Trophoblast cell (in vitro differentiated cells and primary cell): ENCODE results near the gene TTYH2.
"Not testable (repeated sequence)": the region's sequence is repeated elsewhere in the genome, so short reads cannot be mapped to it uniquely, and the experiment has no call there.

Experiments
- DNase-seq, 2 donors: peaks; one replicate each; pipeline ENCODE4 v3.0.0-alpha.2; 2016
- H2AFZ ChIP-seq: 2 replicates; pipeline ENCODE4 v1.6.1; 2013; ENCODE audit warnings: low read length, moderate library complexity, mild to moderate bottlenecking; ENCODE audit not compliant: insufficient read depth, poor library complexity
- H2AK5ac ChIP-seq: 2 replicates; pipeline ENCODE4 v1.6.1; 2013; ENCODE audit warnings: mild to moderate bottlenecking, low read length
- H2BK120ac ChIP-seq: 2 replicates; pipeline ENCODE4 v1.6.1; 2013; ENCODE audit warnings: low read length, mild to moderate bottlenecking, moderate library complexity; ENCODE audit not compliant: insufficient read depth, poor library complexity
- H2BK12ac ChIP-seq: 2 replicates; pipeline ENCODE4 v1.6.1; 2013; ENCODE audit warnings: mild to moderate bottlenecking, low read length, moderate library complexity
- H2BK5ac ChIP-seq: 2 replicates; pipeline ENCODE4 v1.6.1; 2013; ENCODE audit warnings: low read length, low read depth, moderate library complexity, mild to moderate bottlenecking; ENCODE audit not compliant: poor library complexity
- H3K14ac ChIP-seq: 2 replicates; pipeline ENCODE4 v1.6.1; 2013; ENCODE audit warnings: mild to moderate bottlenecking, low read length
- H3K18ac ChIP-seq: 2 replicates; pipeline ENCODE4 v1.6.1; 2013; ENCODE audit warnings: mild to moderate bottlenecking, low read length
- H3K23ac ChIP-seq: 2 replicates; pipeline ENCODE4 v1.6.1; 2013; ENCODE audit warnings: low read length
- H3K27ac ChIP-seq: 2 replicates; pipeline ENCODE4 v1.5.1; 2013; ENCODE audit warnings: low read depth, mild to moderate bottlenecking, inconsistent platforms, low read length, moderate library complexity
- H3K27me3 ChIP-seq: 2 replicates; pipeline ENCODE4 v1.6.1; 2013; ENCODE audit warnings: inconsistent platforms, mild to moderate bottlenecking, low read length, moderate library complexity; ENCODE audit not compliant: insufficient read depth
- H3K36me3 ChIP-seq, 2 experiments: 1 replicate in 1 of 2; 2 replicates in 1 of 2; pipeline ENCODE4 v1.6.1; 2013; ENCODE audit warnings: low read length in 2 of 2, mild to moderate bottlenecking in 2 of 2, moderate library complexity in 1 of 2; ENCODE audit not compliant: insufficient read depth in 2 of 2, control insufficient read depth in 1 of 2
- H3K4ac ChIP-seq: 2 replicates; pipeline ENCODE4 v1.6.1; 2013; ENCODE audit warnings: low read depth, mild to moderate bottlenecking, low read length, moderate library complexity
- H3K4me1 ChIP-seq, 2 experiments: 1 replicate in 1 of 2; 2 replicates in 1 of 2; pipeline ENCODE4 v1.6.1; 2013; ENCODE audit warnings: low read length in 2 of 2, mild to moderate bottlenecking in 2 of 2, moderate library complexity in 1 of 2; ENCODE audit not compliant: insufficient read depth in 2 of 2, control insufficient read depth in 1 of 2
- H3K4me2 ChIP-seq: 2 replicates; pipeline ENCODE4 v1.6.1; 2013; ENCODE audit warnings: inconsistent platforms, mild to moderate bottlenecking, low read length, moderate library complexity
- H3K4me3 ChIP-seq: 2 replicates; pipeline ENCODE4 v1.5.1; 2013; ENCODE audit warnings: mild to moderate bottlenecking, low read depth, low read length, inconsistent platforms
- H3K79me1 ChIP-seq: one replicate; pipeline ENCODE4 v1.6.1; 2013; ENCODE audit warnings: low read length
- H3K79me2 ChIP-seq: 2 replicates; pipeline ENCODE4 v1.6.1; 2013; ENCODE audit warnings: low read length, mild to moderate bottlenecking; ENCODE audit not compliant: control insufficient read depth, insufficient read depth, poor library complexity
- H3K9ac ChIP-seq: 2 replicates; pipeline ENCODE4 v1.6.1; 2013; ENCODE audit warnings: mild to moderate bottlenecking, low read length
- H3K9me3 ChIP-seq: 2 replicates; pipeline ENCODE4 v1.6.1; 2013; ENCODE audit warnings: low read depth, mild to moderate bottlenecking, control low read depth, inconsistent platforms, low read length; ENCODE audit not compliant: insufficient read depth
- H4K12ac ChIP-seq: 2 replicates; pipeline ENCODE4 v1.6.1; 2013; ENCODE audit warnings: low read depth, mild to moderate bottlenecking, low read length, moderate library complexity
- H4K8ac ChIP-seq: 2 replicates; pipeline ENCODE4 v1.6.1; 2013; ENCODE audit warnings: low read depth, mild to moderate bottlenecking, low read length, moderate library complexity
- H4K91ac ChIP-seq: one replicate; pipeline ENCODE4 v1.6.1; 2013; ENCODE audit warnings: low read depth, mild to moderate bottlenecking, low read length, moderate library complexity
- WGBS: extraction: QIAGEN DNeasy Blood & Tissue Kit; methylation state at CpG from one replicate; pipeline ENCODE4 v1.1.7; 2013; ENCODE audit warnings: missing lambda C conversion rate; ENCODE audit not compliant: insufficient read length, insufficient coverage; ENCODE audit errors: extremely low coverage; 5-methylcytosine and 5-hydroxymethylcytosine counted together

The TTYH2 gene

GRCh38 chr17:74188687-74189086 is 24.7 kb upstream of the TTYH2 start:
- DNase-seq, H3K4me2 ChIP-seq, H2BK5ac ChIP-seq, H4K12ac ChIP-seq, H3K27me3 ChIP-seq, H3K9me3 ChIP-seq, H2BK120ac ChIP-seq, H3K14ac ChIP-seq, H3K9ac ChIP-seq, H2BK12ac ChIP-seq, H4K8ac ChIP-seq, H3K79me2 ChIP-seq, H3K18ac ChIP-seq, H3K36me3 ChIP-seq, H2AFZ ChIP-seq, H3K4ac ChIP-seq, H3K23ac ChIP-seq, H4K91ac ChIP-seq, H3K4me1 ChIP-seq, H2AK5ac ChIP-seq, H3K4me3 ChIP-seq, H3K27ac ChIP-seq, H3K79me1 ChIP-seq: not testable (repeated sequence)
- no CpG with 5 or more reads among the region's 4 CpGs for WGBS

GRCh38 chr17:74190154-74190553 is 23.2 kb upstream of the TTYH2 start:
- Histone ChIP-seq H4K91ac (no peak overlapping the region), H3K18ac (no peak overlapping the region)
- WGBS, result no CpG with 5 or more reads among the region's 2 CpGs

GRCh38 chr17:74190807-74191406 is 22.5 kb upstream of the TTYH2 start:
- Histone ChIP-seq H2BK12ac (no peak overlapping the region), H2AFZ (no peak overlapping the region), H4K12ac (no peak overlapping the region), H3K4me1 (no peaks in the 10 kb centered on the region), H3K4me3 (no peak overlapping the region), H3K79me1 (no peaks in the 10 kb centered on the region), H2AK5ac (no peak overlapping the region), H3K18ac (no peak overlapping the region), H3K9ac (no peak overlapping the region), H3K9me3 (peaks cover 5% of the 10 kb centered on the region), H3K79me2 (no peaks in the 10 kb centered on the region), H4K91ac (no peak overlapping the region), H3K27me3 (no peaks in the 10 kb centered on the region), H3K36me3 (no peaks in the 10 kb centered on the region), H3K4me2 (no peak overlapping the region), H3K27ac (no peak overlapping the region), H3K14ac (no peak overlapping the region), H3K4ac (no peak overlapping the region), H4K8ac (no peak overlapping the region), H2BK120ac (no peak overlapping the region), H3K23ac (no peak overlapping the region), H2BK5ac (no peak overlapping the region)
- DNase-seq, result peak in 1 of 2 donors; percentile 43
- WGBS, result no CpG with 5 or more reads among the region's 6 CpGs

More at GRCh38 chr17:74190154-74190553, 23.2 kb upstream of the TTYH2 start:
- Histone ChIP-seq H2BK12ac (no peak overlapping the region), H3K14ac (no peak overlapping the region), H4K8ac (no peak overlapping the region), H2AK5ac (no peak overlapping the region), H4K12ac (no peak overlapping the region), H3K79me1 (no peaks in the 10 kb centered on the region), H3K23ac (no peak overlapping the region), H3K9ac (no peak overlapping the region), H3K27me3 (no peaks in the 10 kb centered on the region), H2BK5ac (no peak overlapping the region), H3K4me2 (no peak overlapping the region), H3K79me2 (no peaks in the 10 kb centered on the region), H3K36me3 (no peaks in the 10 kb centered on the region), H2AFZ (no peak overlapping the region), H3K4me1 (no peaks in the 10 kb centered on the region), H3K4ac (no peak overlapping the region), H3K4me3 (no peak overlapping the region), H2BK120ac (no peak overlapping the region), H3K27ac (no peak overlapping the region), H3K9me3 (peaks cover 5% of the 10 kb centered on the region)
- DNase-seq, result peak in 1 of 2 donors; percentile 64

GRCh38 chr17:74192950-74193781 is 20.2 kb upstream of the TTYH2 start:
- no peaks in the 10 kb centered on the region for H3K79me2 ChIP-seq
- H3K36me3 ChIP-seq, result no peaks in the 10 kb centered on the region
- no peaks in the 10 kb centered on the region for H3K27me3 ChIP-seq
- H3K4me2 ChIP-seq, result no peak overlapping the region
- no peak overlapping the region for H4K12ac ChIP-seq
- H3K18ac ChIP-seq, result no peak overlapping the region
- H2AFZ ChIP-seq, result no peak overlapping the region
- H2BK5ac ChIP-seq, result no peak overlapping the region
- no peak overlapping the region for H3K27ac ChIP-seq
- no peak overlapping the region for H3K4ac ChIP-seq
- H2BK12ac ChIP-seq, result no peak overlapping the region
- no peak overlapping the region for H2AK5ac ChIP-seq
- no peak overlapping the region for H2BK120ac ChIP-seq
- no peaks in the 10 kb centered on the region for H3K79me1 ChIP-seq
- H3K9me3 ChIP-seq, result peaks cover 3% of the 10 kb centered on the region
- DNase-seq, result peak in 1 of 2 donors; percentile 18
- H3K14ac ChIP-seq, result no peak overlapping the region
- no CpG with 5 or more reads among the region's 12 CpGs for WGBS
- H3K23ac ChIP-seq, result no peak overlapping the region
- H3K4me1 ChIP-seq, result no peaks in the 10 kb centered on the region
- H4K8ac ChIP-seq, result no peak overlapping the region
- no peak overlapping the region for H3K9ac ChIP-seq
- H3K4me3 ChIP-seq, result no peak overlapping the region
- no peak overlapping the region for H4K91ac ChIP-seq
